ENCODE results near the gene LRRC15. TPM values are rescaled to one million over a fixed set of nuclear protein-coding genes. Genes with fewer than 3 reads are reported as not detected.

LRRC15 gene
- total RNA-seq, 1 experiment from 2014 or later = 0.28 TPM

DNA sequence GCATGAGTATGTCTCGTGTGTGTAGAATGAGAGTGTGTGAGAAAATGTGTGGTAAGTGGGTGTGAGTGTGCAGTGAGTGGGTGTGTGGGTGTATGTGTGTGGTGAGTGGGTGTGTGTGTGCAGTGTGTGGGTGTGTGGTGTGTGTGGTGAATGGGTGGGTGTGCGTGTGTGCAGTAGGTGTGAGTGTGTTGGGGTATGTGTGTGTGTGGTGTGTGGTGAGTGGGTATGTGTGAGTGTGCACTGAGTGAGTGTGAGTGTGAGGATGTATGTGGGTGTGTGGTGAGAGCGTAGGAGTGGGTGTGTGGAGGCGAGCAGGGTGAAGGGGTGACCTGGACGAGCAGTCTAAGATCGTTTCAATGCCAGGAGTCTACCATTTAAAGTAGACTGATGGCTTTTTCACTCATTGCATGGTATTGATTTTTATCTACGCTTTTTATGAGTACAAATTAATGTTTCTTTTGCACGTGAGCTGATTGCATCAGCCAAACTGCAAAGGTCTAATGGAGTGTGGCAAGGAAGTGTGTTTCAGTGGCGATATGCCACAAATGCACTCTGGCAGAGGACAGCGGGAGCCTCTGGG lies 16.8 kb downstream of the LRRC15 start:
- H3K4me1 ChIP-seq (ENCODE audit: control insufficient read depth, insufficient read depth, low read length) = peaks cover 11% of the 10 kb centered on the region; the same call in 1 of the 2 replicates
- DNase-seq (ENCODE audit: low read depth, low spot score) = no peak
- TF ChIP-seq SIN3A (IDR thresholded peaks at IDR 0.05; ENCODE audit: borderline replicate concordance, insufficient read depth, low read depth, low read length) (no peak), POLR2AphosphoS5 (IDR thresholded peaks at IDR 0.05; ENCODE audit: low read depth, low read length) (no peak), TCF7L2 (IDR thresholded peaks at IDR 0.05; ENCODE audit: low read depth, low read length) (no peak)
- TF ChIP-seq, protein P1, sequence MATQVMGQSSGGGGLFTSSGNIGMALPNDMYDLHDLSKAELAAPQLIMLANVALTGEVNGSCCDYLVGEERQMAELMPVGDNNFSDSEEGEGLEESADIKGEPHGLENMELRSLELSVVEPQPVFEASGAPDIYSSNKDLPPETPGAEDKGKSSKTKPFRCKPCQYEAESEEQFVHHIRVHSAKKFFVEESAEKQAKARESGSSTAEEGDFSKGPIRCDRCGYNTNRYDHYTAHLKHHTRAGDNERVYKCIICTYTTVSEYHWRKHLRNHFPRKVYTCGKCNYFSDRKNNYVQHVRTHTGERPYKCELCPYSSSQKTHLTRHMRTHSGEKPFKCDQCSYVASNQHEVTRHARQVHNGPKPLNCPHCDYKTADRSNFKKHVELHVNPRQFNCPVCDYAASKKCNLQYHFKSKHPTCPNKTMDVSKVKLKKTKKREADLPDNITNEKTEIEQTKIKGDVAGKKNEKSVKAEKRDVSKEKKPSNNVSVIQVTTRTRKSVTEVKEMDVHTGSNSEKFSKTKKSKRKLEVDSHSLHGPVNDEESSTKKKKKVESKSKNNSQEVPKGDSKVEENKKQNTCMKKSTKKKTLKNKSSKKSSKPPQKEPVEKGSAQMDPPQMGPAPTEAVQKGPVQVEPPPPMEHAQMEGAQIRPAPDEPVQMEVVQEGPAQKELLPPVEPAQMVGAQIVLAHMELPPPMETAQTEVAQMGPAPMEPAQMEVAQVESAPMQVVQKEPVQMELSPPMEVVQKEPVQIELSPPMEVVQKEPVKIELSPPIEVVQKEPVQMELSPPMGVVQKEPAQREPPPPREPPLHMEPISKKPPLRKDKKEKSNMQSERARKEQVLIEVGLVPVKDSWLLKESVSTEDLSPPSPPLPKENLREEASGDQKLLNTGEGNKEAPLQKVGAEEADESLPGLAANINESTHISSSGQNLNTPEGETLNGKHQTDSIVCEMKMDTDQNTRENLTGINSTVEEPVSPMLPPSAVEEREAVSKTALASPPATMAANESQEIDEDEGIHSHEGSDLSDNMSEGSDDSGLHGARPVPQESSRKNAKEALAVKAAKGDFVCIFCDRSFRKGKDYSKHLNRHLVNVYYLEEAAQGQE (IDR thresholded peaks at IDR 0.05; ENCODE audit: insufficient read depth in 1 of 2, low read depth in 2 of 2, low read length in 1 of 2) = no peak
- TF ChIP-seq, protein P2, sequence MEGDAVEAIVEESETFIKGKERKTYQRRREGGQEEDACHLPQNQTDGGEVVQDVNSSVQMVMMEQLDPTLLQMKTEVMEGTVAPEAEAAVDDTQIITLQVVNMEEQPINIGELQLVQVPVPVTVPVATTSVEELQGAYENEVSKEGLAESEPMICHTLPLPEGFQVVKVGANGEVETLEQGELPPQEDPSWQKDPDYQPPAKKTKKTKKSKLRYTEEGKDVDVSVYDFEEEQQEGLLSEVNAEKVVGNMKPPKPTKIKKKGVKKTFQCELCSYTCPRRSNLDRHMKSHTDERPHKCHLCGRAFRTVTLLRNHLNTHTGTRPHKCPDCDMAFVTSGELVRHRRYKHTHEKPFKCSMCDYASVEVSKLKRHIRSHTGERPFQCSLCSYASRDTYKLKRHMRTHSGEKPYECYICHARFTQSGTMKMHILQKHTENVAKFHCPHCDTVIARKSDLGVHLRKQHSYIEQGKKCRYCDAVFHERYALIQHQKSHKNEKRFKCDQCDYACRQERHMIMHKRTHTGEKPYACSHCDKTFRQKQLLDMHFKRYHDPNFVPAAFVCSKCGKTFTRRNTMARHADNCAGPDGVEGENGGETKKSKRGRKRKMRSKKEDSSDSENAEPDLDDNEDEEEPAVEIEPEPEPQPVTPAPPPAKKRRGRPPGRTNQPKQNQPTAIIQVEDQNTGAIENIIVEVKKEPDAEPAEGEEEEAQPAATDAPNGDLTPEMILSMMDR (IDR thresholded peaks at IDR 0.05) = no peak
- ChIA-PET POLR2A (no interaction called here), CTCF (no interaction called here)
- in situ Hi-C loops (cut with HindIII; ENCODE audit: low pct_unique_long_range_greater_than_20kb, low sequenced_read_pairs) (no loop called here), intact Hi-C loops (cut with micrococcal nuclease; ENCODE audit: unreplicated experiment) (no loop called here)
- H3K27ac ChIP-seq (ENCODE audit: low read length) = no peak overlapping the region; the same call in 1 of the 2 replicates
- BruUV-seq (replicated peaks) = no TSS peak
- no peak for ATAC-seq
- no peaks in the 10 kb centered on the region for H3K27me3 ChIP-seq (ENCODE audit: control insufficient read depth, insufficient read depth, low read length)
- no peak overlapping the region for H3K4me3 ChIP-seq (ENCODE audit: low read depth in 2 of 2, low read length in 2 of 2)
- no peaks in the 10 kb centered on the region for H3K9me3 ChIP-seq (ENCODE audit: control insufficient read depth, insufficient read depth, low read depth, low read length)
- H3K36me3 ChIP-seq (ENCODE audit: control insufficient read depth, insufficient read depth, low read length) = no peaks in the 10 kb centered on the region

DNA sequence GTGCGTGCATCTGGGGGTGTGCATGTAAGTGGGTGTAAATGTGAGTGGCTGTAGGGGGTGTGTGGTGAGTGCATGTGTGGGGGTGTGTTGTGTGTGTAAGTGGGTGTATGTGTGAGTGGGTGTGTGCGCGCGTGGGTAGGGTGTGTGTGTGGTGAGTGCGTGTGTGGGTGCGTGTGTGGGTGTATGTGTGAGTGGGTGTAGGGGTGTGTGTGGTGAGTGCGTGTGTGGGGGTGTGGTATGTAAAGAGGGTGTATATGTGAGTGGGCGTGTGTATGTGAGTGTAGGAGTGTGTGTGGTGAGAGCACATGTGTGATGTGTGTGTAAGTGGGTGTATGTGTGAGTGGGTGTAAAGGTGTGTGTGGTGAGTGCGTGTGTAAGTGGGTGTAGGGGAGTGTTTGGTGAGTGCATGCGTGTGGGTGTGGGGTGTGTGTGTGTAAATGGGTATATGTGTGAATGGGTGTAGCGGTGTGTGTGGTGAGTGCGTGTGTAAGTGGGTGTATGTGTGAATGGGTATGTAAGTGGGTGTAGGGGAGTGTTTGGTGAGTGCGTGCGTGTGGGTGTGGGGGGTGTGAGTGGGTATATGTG lies 17.5 kb downstream of the LRRC15 start:
- DNase-seq (ENCODE audit: low read depth, low spot score) (no peak), ATAC-seq (no peak)
- TF ChIP-seq, protein P2 (IDR thresholded peaks at IDR 0.05) = no peak
- no peak for TF ChIP-seq POLR2AphosphoS5 (IDR thresholded peaks at IDR 0.05; ENCODE audit: low read depth, low read length)
- no peak for TF ChIP-seq TCF7L2 (IDR thresholded peaks at IDR 0.05; ENCODE audit: low read depth, low read length)
- TF ChIP-seq, protein P1 (IDR thresholded peaks at IDR 0.05; ENCODE audit: insufficient read depth in 1 of 2, low read depth in 2 of 2, low read length in 1 of 2) = no peak
- TF ChIP-seq SIN3A (IDR thresholded peaks at IDR 0.05; ENCODE audit: borderline replicate concordance, insufficient read depth, low read depth, low read length) = no peak
- Histone ChIP-seq H3K4me3 (ENCODE audit: low read depth in 2 of 2, low read length in 2 of 2) (no peak overlapping the region), H3K9me3 (ENCODE audit: control insufficient read depth, insufficient read depth, low read depth, low read length) (no peaks in the 10 kb centered on the region), H3K36me3 (ENCODE audit: control insufficient read depth, insufficient read depth, low read length) (no peaks in the 10 kb centered on the region), H3K4me1 (ENCODE audit: control insufficient read depth, insufficient read depth, low read length) (peaks cover 11% of the 10 kb centered on the region; the same call in 1 of the 2 replicates), H3K27ac (ENCODE audit: low read length) (no peak overlapping the region), H3K27me3 (ENCODE audit: control insufficient read depth, insufficient read depth, low read length) (no peaks in the 10 kb centered on the region)
- POLR2A ChIA-PET = no interaction called here
- intact Hi-C loops (cut with micrococcal nuclease; ENCODE audit: unreplicated experiment) = no loop called here
- CTCF ChIA-PET = no interaction called here
- in situ Hi-C loops (cut with HindIII; ENCODE audit: low pct_unique_long_range_greater_than_20kb, low sequenced_read_pairs) = no loop called here
- no TSS peak for BruUV-seq (replicated peaks)
